IPS-NIHi7 (cell line): Measurements from ENCODE around the gene ANKRD12.

Experiments used
- DNase-seq: peaks from one replicate; pipeline ENCODE4 v3.0.0; 2012; ENCODE audit warnings: mixed read lengths; ENCODE audit errors: extremely low spot score

The ANKRD12 gene

DNA sequence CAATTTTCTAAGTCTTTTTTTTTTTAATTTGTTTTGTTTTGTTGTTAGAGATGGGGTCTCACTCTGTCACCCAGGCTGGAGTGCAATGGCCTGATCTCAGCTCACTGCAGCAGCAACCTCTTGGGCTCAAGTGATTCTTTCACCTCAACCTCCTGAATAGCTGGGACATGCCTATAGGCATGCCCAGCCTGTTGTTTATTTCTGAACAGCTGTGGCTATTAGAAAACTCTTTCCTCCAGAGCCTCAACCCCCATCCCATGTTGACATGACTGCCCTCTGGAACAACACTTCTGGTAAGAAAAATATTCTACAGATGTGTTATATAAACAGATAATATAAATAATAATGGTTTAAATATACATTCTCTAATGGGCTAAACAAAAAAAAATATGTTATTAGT is 153.6 kb downstream of the ANKRD12 start:
- no peak for DNase-seq

DNA sequence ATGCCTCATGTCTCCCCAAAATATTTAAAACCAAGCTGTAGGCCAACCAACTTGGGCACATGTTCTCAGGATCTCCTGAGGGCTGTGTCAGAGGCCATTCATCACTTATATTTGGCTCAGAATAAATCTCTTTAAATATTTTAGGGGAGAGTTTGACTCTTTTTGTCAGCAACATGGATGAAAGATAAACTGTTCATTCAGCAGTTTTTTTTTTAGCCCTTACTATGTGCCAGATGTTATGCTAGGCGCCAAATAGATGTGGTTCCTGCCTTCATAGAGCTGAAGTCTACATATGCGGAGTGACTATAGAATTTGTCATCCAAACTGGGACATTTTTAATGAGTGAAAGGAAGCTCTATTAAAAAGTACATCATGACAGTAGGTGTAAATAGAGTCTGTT is 155.5 kb downstream of the ANKRD12 start:
- no peak for DNase-seq

DNA sequence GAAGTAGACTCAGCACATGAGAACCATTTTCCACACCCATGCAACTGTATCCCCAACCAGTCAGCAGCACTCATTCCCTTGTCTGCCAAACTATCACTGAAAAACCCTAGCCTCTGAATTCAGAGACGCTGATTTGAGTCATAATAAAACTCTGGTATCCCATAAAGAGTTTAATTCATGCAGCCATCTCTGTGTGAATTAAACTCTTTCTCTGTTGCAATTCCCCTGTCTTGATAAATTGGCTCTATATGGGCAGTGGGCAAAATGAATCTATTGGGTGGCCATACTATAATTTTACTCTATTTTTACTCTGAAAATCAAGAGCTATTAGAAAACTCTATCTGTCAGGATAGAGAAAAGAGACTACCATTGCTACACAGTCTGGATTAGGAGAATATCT is 157.4 kb downstream of the ANKRD12 start:
- DNase-seq: no peak

- DNase-seq: no peak
Observed at GRCh38 chr18:9296233-9297006, 159.8 kb downstream of the ANKRD12 start.

- no peak for DNase-seq
Observed at GRCh38 chr18:9297007-9297393, 160.4 kb downstream of the ANKRD12 start.

DNA sequence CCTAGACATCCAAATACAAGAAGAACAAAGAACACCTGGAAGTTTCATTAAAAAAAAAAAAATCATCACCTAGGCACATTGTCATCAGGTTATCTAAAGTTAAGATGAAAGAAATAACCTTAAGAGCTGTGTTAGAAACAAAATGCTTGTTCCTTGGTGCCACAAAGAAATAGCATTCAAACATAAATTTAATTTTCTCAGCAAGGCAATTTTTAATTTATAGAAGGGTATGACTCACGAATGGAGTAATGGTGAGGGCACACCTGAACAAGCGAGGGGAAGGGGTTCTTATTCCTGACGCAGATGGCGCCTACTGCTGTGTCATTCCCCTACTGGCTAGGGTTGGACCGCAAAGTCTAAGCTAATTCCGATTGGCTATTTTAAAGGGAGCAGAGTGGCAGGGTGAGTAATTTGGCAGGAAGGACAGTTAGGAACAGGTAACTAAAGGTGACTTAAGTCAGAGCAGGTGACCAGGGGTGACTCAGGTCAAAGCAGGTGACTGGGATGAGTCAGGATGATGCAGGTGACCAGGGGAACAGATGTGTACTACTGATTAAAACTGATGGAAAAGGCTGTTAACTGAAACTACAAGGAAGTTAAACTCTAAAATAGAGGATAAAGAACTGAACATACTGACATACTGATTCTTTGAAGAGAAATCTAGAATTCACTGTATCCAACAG is 167.9 kb downstream of the ANKRD12 start:
- DNase-seq: no peak

GRCh38 chr18:9319333-9319732 is 182.8 kb downstream of the ANKRD12 start:
- no peak for DNase-seq

DNA sequence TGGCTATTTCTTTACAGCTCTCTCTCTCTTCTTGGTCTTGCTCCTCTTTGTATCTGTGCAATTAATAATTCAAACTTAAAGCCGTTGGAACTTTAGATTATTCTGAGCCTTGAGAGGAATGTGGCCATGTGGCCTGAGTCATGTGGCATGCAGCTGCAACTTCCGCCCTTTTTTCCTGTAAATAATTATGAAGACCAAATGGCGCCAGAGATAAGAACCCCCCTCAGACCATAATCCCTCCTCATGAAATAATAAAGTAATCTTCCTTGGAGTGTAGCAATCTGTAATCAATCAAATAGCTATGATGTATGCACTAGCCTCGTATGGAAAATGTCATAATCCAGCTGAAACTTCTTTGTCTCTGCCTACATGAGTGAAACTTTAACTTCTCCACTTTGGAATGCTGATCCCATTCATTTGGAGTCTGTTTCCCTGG is 184.5 kb downstream of the ANKRD12 start:
- no peak for DNase-seq

DNA sequence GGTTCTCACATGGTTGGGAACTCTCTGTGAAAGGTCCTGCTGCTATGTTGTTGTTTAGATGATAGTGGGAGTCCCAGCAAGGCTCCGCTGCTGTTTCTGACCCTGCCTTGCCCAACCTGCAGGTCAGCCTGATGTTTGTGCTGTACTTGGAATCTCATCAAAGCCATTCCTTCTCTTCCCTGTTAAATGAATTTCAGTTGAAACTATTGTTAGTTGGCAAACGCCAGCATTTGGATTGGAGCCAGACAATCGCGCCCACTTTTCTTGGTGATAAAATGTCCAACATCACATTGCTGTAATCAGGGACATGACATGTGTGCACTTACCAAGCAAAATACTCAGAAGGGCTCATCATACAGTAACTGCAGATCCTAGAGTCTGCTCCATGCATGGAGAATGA is 185.2 kb downstream of the ANKRD12 start:
- DNase-seq: no peak

DNA sequence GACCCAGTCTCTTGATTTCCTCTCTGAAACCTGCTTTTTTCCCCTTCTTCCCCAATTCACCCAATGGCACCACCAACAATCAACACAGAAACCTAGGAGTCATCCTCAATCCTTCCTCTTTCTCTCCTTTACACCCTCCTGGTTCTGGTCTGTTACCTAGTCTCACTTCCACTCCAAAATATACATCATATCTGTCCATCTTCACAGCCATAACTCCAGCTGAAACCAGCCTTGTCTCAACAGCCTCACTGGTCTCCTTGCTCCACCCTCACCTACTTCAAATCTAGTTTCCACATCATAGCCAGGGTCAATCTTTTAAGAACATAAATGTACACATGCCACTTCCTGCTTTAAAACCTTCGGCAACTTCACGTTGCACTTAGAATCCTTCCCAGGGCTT is 186.2 kb downstream of the ANKRD12 start:
- no peak for DNase-seq

- DNase-seq: no peak
Observed at GRCh38 chr18:9323750-9324445, 187.3 kb downstream of the ANKRD12 start.

- DNase-seq: no peak
Observed at GRCh38 chr18:9325716-9326115, 189.1 kb downstream of the ANKRD12 start.

DNA sequence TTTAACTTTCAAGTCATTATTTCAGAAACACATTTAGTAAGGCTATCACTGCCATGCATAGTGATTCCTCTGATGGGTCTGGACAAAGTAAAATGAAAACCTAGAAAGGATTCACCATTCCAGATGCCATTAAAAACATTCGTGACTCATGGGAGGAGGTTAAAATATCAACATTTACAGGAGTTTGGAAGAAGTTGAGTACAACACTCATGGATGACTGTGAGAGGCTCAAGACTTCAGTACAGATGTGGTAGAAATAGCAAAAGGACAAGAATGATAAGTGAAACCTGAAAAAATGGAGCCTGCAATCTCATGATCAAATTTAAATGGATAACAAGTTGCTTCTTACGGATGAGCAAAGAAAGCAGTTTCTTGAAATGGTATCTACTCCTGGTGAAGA is 192.2 kb downstream of the ANKRD12 start:
- DNase-seq: no peak

GRCh38 chr18:9329471-9329870 is 192.9 kb downstream of the ANKRD12 start:
- DNase-seq: no peak

GRCh38 chr18:9330419-9330818 is 193.8 kb downstream of the ANKRD12 start:
- DNase-seq: no peak

GRCh38 chr18:9333441-9334328 is 197.1 kb downstream of the ANKRD12 start:
- DNase-seq: peak; percentile 61

- peak; percentile 98 for DNase-seq
Observed at GRCh38 chr18:9334329-9334972, 197.9 kb downstream of the ANKRD12 start, which contains the start of gene TWSG1. Gene TWSG1, plus strand, starts transcription at chr18:9334773. Its CDS starts 2,457 bp downstream, at chr18:9337230.

DNA sequence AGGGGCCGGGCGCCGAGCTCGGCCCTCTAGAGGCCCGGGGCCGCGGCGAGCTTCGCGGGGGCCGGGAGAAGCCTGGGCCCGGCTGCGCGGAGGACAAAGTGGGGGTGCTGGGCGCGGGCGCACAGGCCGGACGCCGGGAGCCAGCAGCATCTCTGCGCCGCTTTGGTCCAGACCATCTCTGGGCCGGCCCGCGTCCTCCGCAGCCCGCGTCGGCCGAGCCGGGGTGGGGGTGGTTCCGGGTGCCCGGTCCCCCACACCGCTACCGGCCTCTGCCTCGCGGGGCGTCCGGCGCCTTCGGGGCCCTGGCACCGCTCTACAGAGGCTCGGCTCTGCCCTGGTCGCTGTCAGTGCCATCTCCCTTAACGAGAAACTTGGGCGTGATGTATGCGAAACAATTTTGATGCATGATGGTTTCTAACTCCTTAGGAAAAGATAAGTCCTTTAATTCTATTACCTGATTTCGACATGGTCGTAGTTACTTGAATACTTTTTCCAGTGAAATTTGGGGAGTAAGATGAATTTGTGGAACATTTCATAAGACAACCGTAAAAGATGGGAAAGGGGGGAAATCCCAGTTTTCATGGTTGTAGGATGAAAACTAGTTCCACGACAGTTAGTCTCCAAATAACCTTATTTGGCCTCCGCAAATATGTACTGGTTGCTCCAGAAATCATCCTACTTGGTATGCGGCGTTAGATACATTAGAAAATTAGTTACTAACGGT is 198.6 kb downstream of the ANKRD12 start:
- peak; percentile 49 for DNase-seq
